Colonic mucosa (tissue), 4 donors: ENCODE results near the gene TBATA. TPM values are rescaled to one million over a fixed set of nuclear protein-coding genes. Genes with fewer than 3 reads are reported as not detected.
A peak's percentile ranks its signal among the peaks of the same experiment; 100 is the strongest.

Experiments
- DNase-seq: peaks from one replicate; pipeline ENCODE4 v3.0.0-alpha.2; 2020
- H3K27ac ChIP-seq: fragments of 200-600 bp; one replicate; pipeline ENCODE4 v1.8.0; 2021
- H3K27me3 ChIP-seq: fragments of 200-600 bp; one replicate; pipeline ENCODE4 v1.8.0; 2021
- H3K36me3 ChIP-seq: fragments of 200-600 bp; one replicate; pipeline ENCODE4 v1.8.0; 2021
- H3K4me1 ChIP-seq: fragments of 200-600 bp; one replicate; pipeline ENCODE4 v1.8.0; 2021; ENCODE audit warnings: mild to moderate bottlenecking
- H3K4me3 ChIP-seq: fragments of 200-600 bp; one replicate; pipeline ENCODE4 v1.8.0; 2021
- H3K9ac ChIP-seq, 2 donors: one replicate each; pipeline ENCODE4 v1.7.0; 2013; ENCODE audit warnings: control low read depth in 2 of 2, low read depth in 2 of 2, low read length in 2 of 2
- H3K9me3 ChIP-seq: fragments of 200-600 bp; one replicate; pipeline ENCODE4 v1.8.0; 2021
- intact Hi-C: fragments of 100-400 bp; cut with DNase I; formaldehyde crosslinking; loops from one replicate; pipeline ENCODE4 v1.14.1; 2022
- total RNA-seq, 2 donors: library from RNA; stranded (reverse); fragmentation: NEBNext Ultra II Directional in 1 of 2; extraction: Animal tissue kit (Norgen Biotek cat#: 25700) in 1 of 2; gene quantifications; one replicate each; pipeline ENCODE4 v1.2.1, GENCODE V29; 2021
- TF ChIP-seq, protein P1 (sequence below): fragments of 200-600 bp; IDR thresholded peaks from one replicate; pipeline ENCODE4 v1.8.0; 2022; ENCODE audit warnings: antibody characterized with exemption, mild to moderate bottlenecking
- donor health status: healthy.
- donor health status: DM: no; HTN: no; CAD: no.
- donor health status: DM: no; HTN: no; CAD: no.

TBATA gene
- total RNA-seq, 2 donors from 2014 or later = not detected

DNA sequence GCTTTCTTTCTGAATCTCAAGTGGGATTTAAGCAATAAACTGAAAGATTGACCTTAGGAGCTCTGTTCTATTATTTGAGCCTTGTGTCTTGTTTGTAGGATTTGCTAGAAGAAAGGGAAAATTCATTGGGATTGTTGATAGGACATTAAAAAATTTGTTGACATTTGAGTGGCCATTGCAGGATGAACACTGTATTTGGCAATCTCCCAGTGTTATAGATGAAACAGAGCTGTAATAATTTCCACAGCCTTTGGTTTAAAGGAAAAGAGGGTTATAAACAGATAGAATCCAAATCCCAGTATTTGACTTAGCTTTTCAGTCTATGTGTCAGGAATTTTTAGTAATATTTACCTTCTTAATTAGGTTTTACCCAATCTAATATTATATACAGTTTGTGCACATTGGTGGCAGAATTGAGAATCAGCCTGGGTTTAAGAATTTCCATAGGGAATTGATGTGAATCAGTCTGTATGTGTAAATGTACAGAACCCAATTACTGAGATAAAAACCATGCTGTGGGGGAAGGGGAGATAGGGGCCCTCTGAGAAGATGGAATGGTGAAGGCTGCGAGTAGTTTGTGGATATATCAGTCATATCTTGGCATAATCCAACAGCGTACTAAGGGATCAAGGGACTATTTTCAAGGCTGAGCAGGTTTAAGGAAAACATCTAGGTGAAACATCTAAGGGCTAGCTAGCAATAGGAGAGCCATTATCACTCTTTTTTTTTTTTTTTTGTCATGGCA is 37.1 kb upstream of the TBATA start:
- no peaks in the 10 kb centered on the region for H3K36me3 ChIP-seq
- TF ChIP-seq, protein P1, sequence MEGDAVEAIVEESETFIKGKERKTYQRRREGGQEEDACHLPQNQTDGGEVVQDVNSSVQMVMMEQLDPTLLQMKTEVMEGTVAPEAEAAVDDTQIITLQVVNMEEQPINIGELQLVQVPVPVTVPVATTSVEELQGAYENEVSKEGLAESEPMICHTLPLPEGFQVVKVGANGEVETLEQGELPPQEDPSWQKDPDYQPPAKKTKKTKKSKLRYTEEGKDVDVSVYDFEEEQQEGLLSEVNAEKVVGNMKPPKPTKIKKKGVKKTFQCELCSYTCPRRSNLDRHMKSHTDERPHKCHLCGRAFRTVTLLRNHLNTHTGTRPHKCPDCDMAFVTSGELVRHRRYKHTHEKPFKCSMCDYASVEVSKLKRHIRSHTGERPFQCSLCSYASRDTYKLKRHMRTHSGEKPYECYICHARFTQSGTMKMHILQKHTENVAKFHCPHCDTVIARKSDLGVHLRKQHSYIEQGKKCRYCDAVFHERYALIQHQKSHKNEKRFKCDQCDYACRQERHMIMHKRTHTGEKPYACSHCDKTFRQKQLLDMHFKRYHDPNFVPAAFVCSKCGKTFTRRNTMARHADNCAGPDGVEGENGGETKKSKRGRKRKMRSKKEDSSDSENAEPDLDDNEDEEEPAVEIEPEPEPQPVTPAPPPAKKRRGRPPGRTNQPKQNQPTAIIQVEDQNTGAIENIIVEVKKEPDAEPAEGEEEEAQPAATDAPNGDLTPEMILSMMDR = no peak
- no peaks in the 10 kb centered on the region for H3K27me3 ChIP-seq

GRCh38 chr10:70820976-70821750 is 36.0 kb upstream of the TBATA start:
- TF ChIP-seq, protein P1 = no peak
- Histone ChIP-seq H3K9ac (no peak overlapping the region), H3K27me3 (no peaks in the 10 kb centered on the region), H3K27ac (no peak overlapping the region), H3K4me3 (no peak overlapping the region), H3K9me3 (no peaks in the 10 kb centered on the region), H3K4me1 (peaks cover 5% of the 10 kb centered on the region), H3K36me3 (no peaks in the 10 kb centered on the region)
- intact Hi-C loops = no loop called here
- DNase-seq = no peak

More for the DNA sequence above, 37.1 kb upstream of the TBATA start:
- no peak overlapping the region for H3K27ac ChIP-seq
- intact Hi-C loops = no loop called here
- H3K4me3 ChIP-seq = no peak overlapping the region
- H3K4me1 ChIP-seq = peaks cover 3% of the 10 kb centered on the region
- H3K9ac ChIP-seq = no peak overlapping the region
- H3K9me3 ChIP-seq = no peaks in the 10 kb centered on the region
- DNase-seq = no peak

GRCh38 chr10:70816220-70816894 is 31.2 kb upstream of the TBATA start:
- H3K9me3 ChIP-seq = no peaks in the 10 kb centered on the region
- H3K36me3 ChIP-seq = no peaks in the 10 kb centered on the region
- no peaks in the 10 kb centered on the region for H3K27me3 ChIP-seq
- peak overlapping the region; percentile 62 for H3K4me3 ChIP-seq
- peak overlapping the region; percentile 77 to 83 for H3K9ac ChIP-seq
- H3K4me1 ChIP-seq = peaks cover 5% of the 10 kb centered on the region
- DNase-seq = peak; percentile 76
- peak overlapping the region; percentile 90 for H3K27ac ChIP-seq
- intact Hi-C loops = no loop called here
- TF ChIP-seq, protein P1 = no peak

GRCh38 chr10:70815504-70816219 is 30.5 kb upstream of the TBATA start, which contains the start of gene SGPL1:
Gene SGPL1, plus strand, starts transcription at chr10:70815948. Its CDS starts 906 bp downstream, at chr10:70816854.
- Histone ChIP-seq H3K9ac (peak within 1 kb of the TSS; percentile 77 to 83), H3K27me3 (no peaks in the 10 kb centered on the region), H3K36me3 (no peaks in the 10 kb centered on the region), H3K9me3 (no peaks in the 10 kb centered on the region), H3K27ac (peak within 1 kb of the TSS; percentile 90), H3K4me1 (peaks cover 5% of the 10 kb centered on the region), H3K4me3 (peak within 1 kb of the TSS; percentile 62)
- TF ChIP-seq, protein P1 = peak; percentile 97
- intact Hi-C loops = loop anchor here (1.0 kb wide), 1 partner anchor 64 kb away; no protein-coding TSS in a partner anchor
- DNase-seq = peak; percentile 91

- peak overlapping the region in 1 of 2 donors; percentile 43 for H3K9ac ChIP-seq
- peaks cover 5% of the 10 kb centered on the region for H3K4me1 ChIP-seq
- intact Hi-C loops = no loop called here
- TF ChIP-seq, protein P1 = no peak
- no peaks in the 10 kb centered on the region for H3K9me3 ChIP-seq
- H3K27ac ChIP-seq = no peak overlapping the region
- H3K4me3 ChIP-seq = no peak overlapping the region
- no peak for DNase-seq
- no peaks in the 10 kb centered on the region for H3K36me3 ChIP-seq
- H3K27me3 ChIP-seq = no peaks in the 10 kb centered on the region
These were observed 28.9 kb upstream of the TBATA start for GRCh38 chr10:70814126-70814525.
